ENCODE results near the gene SUCO. TPM values are rescaled to one million over a fixed set of nuclear protein-coding genes. Genes with fewer than 3 reads are reported as not detected.
"Not testable (repeated sequence)": the region's sequence is repeated elsewhere in the genome, so short reads cannot be mapped to it uniquely, and the experiment has no call there.

SUCO gene
- total RNA-seq, 1 experiment from 2014 or later: 22.1 TPM

DNA sequence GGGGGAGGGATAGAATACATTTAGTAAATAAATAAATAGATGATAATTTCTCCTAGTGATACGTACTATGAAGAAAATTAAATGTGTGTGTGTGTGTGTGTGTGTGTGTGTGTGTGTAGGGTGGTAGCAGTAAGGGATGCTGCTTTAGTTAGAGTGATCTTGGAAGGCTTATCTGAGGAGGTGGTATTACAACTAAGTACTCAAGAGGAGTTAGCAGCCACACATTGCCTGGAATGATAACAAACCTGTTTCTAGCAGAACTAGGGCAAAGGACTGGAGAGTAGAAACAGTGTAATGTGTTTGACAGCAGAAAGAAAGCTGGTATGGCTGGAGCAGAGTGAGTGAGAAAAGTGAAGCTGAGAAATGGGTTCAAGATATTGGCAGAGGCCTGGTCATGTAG is 67.7 kb downstream of the SUCO start:
- no peak for DNase-seq (ENCODE audit: low spot score)
- in situ Hi-C loops (cut with HindIII; ENCODE audit: low sequenced_read_pairs): no loop called here

GRCh38 chr1:172601046-172601630 is 68.2 kb downstream of the SUCO start:
- in situ Hi-C loops (cut with HindIII; ENCODE audit: low sequenced_read_pairs): no loop called here
- no peak for DNase-seq (ENCODE audit: low spot score)

- in situ Hi-C loops (cut with HindIII; ENCODE audit: low sequenced_read_pairs): no loop called here
- no peak for DNase-seq (ENCODE audit: low spot score)
Measured at GRCh38 chr1:172602706-172603105, 69.8 kb downstream of the SUCO start.

- in situ Hi-C loops (cut with HindIII; ENCODE audit: low sequenced_read_pairs): no loop called here
- no peak for DNase-seq (ENCODE audit: low spot score)
Measured at GRCh38 chr1:172603816-172604215, 70.9 kb downstream of the SUCO start.

DNA sequence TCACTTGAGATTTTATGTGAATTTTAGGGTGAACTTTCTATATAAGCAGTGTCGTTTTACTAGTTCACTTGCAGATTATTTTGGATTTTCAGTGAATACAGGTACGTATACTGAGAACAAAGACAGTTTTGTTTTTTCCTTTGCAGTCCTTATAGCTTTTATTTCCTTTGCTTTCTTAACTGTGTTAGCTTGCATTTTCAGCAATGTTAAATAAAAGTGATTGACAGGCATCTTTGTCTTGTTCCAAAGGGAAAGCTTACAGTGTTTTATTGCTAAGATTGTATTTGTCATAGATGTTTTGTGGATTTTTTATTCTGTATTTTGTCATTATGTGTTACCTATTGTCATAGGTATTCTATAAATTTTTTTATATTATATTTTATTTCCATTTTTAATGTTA is 72.7 kb downstream of the SUCO start:
- DNase-seq (ENCODE audit: low spot score): no peak
- in situ Hi-C loops (cut with HindIII; ENCODE audit: low sequenced_read_pairs): no loop called here

DNA sequence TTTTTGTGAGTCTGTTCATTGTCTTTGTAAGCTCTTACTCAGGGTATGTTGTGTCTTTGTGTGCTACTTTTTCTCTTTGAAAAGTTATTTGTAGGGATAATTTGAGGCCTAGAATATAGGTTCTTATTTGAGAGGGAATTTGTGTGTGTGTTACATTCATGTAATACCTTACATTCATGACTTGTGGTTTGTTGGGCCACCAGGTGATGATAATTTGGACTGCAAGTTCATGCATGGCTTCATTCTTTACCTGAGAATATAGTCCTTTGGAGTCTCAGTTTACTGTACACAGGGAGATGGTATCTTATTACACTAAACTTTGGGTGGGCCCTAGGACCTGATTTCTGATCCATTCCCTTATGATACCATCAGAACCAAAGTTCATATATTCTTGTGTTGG is 74.2 kb downstream of the SUCO start:
- no peak for DNase-seq (ENCODE audit: low spot score)
- in situ Hi-C loops (cut with HindIII; ENCODE audit: low sequenced_read_pairs): no loop called here

DNA sequence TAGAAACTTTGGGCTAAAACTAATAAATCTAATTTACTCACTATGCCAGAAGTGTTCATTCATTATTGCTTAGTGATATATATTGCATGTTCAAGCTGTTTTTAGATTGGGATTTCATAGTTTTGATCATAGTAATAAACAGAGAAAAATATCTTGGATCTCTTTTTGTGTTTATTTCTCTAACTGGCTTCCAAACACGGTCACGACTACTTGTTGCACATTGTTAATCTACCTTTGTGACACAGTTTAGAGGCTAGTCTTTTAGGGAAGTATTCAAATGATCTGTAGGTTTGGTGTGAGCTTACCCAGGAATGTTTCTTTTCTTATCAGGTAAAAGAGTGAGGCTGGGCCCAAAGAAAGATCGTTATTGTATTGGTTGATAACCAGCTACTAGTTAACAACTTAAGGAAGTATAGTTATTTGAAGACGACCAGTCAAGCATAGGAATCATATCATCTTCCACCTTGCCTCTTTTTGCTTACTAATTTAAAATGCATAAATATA is 75.2 kb downstream of the SUCO start:
- DNase-seq (ENCODE audit: low spot score): no peak
- in situ Hi-C loops (cut with HindIII; ENCODE audit: low sequenced_read_pairs): no loop called here

GRCh38 chr1:172609528-172609927 is 76.6 kb downstream of the SUCO start:
- no peak for DNase-seq (ENCODE audit: low spot score)
- in situ Hi-C loops (cut with HindIII; ENCODE audit: low sequenced_read_pairs): no loop called here

DNA sequence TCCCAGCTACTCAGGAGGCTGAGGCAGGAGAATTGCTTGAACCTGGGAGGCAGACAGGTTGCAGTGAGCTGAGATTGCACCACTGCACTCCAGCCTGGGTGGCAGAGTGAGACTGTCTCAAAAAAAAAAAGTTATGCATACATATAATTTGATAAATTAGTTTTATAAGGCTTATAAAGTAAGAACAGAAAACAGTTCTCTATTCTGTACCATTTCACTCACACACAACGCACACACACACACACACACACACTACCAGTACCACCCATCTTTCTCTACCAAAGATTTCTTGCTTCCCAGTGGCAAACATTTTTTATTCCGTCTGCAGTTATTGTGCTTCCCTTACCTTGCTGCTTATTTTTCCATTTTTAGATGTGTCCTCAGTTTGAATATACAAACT is 79.5 kb downstream of the SUCO start:
- in situ Hi-C loops (cut with HindIII; ENCODE audit: low sequenced_read_pairs): no loop called here
- DNase-seq (ENCODE audit: low spot score): no peak

DNA sequence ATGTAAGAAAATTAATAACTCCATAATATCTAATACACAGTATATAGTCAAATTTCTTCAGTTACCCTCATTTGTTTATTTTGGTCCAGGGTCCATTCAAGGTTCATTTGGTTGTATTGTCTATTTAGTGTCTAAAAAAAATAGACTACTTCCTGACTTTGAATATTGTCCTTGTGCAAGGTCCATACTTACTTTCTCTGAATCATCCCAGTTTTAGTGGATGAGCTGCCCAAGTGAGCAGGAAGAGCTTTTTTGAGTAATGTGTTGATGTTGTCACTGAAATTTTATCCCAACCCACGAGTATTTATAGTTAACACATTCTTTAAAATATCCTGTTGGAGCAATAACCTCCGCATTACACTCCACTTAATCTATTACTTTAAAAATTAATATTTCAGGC is 80.3 kb downstream of the SUCO start:
- in situ Hi-C loops (cut with HindIII; ENCODE audit: low sequenced_read_pairs): no loop called here
- DNase-seq (ENCODE audit: low spot score): no peak

GRCh38 chr1:172616195-172616594 is 83.2 kb downstream of the SUCO start:
- in situ Hi-C loops (cut with HindIII; ENCODE audit: low sequenced_read_pairs): no loop called here
- DNase-seq (ENCODE audit: low spot score): no peak

- in situ Hi-C loops (cut with HindIII; ENCODE audit: low sequenced_read_pairs): no loop called here
- DNase-seq (ENCODE audit: low spot score): no peak
Measured at GRCh38 chr1:172616636-172617035, 83.7 kb downstream of the SUCO start.

DNA sequence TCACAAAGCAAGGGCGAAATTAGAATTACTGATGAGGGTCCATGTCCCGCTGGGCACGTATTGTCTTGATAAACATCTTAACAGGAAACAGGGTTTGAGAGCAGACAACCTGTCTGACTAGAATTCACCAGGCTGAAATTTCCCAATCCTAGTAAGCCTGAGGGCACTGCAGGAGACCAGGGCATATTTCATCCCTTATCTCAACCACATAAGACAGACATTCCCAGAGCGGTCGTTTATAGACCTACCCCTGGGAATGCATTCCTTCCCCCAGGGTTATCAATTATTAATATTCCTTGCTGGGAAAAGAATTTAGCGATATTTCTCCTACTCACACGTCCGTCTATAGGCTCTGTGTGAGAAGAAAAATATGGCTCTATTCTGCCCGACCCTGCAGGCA is 87.7 kb downstream of the SUCO start:
- DNase-seq (ENCODE audit: low spot score); in situ Hi-C loops (cut with HindIII; ENCODE audit: low sequenced_read_pairs): not testable (repeated sequence)

DNA sequence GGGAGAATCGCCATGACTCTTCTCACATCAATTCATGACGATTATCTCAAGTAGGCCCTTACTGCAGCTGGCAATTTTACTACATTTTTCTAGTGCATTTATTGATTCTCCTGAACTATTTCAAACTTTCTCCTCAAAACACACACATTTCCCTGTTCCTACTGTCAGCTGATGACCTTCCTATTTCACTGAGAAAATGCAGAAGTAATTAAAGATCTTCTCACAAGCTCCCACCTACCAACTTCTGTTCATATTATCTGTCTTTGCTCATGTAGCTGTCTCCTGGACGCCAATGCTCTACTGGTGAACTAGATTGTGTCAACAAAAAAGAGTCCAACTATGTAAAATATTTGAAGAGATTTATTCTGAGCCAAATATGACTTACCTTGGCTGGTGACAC is 89.6 kb downstream of the SUCO start:
- no peak for DNase-seq (ENCODE audit: low spot score)
- in situ Hi-C loops (cut with HindIII; ENCODE audit: low sequenced_read_pairs): no loop called here

DNA sequence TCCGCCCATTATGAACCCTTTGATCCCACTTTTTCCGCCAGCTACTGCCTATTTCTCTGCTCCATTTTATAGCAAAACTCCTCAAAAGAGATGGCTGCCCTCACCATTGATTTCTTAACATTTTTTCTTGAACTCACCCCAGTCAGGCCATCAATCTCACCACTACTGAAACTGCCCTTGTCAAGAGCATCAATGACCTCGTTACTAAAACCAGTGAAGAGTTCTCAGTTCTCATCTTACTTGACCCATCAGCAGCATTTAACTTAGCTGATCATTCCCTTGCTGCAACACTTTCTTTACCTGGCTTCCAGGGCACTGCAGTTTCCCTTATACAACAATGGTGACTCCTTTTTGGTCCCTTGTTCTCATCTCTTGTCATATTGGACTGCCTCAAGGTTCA is 90.8 kb downstream of the SUCO start:
- no peak for DNase-seq (ENCODE audit: low spot score)
- in situ Hi-C loops (cut with HindIII; ENCODE audit: low sequenced_read_pairs): no loop called here

GRCh38 chr1:172626845-172627244 is 93.9 kb downstream of the SUCO start:
- no peak for DNase-seq (ENCODE audit: low spot score)
- in situ Hi-C loops (cut with HindIII; ENCODE audit: low sequenced_read_pairs): no loop called here

DNA sequence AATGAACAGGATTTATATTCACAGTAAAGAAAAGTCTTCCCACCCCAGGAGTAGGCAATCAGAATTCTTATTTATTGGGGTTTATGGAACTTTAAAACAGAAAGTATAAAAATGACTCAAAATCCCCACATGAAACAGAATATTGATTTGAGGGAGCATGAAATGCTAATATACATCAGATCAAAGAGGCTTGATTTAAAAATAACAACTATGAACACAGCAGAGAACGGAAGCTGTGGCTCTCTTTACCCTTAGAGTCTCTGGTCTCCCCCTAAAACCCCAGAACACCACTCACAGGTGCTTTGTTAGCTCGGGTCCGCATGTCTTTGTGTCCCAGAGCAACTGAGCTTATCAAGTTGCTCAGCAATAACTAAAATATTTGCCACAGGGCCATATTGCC is 94.8 kb downstream of the SUCO start:
- in situ Hi-C loops (cut with HindIII; ENCODE audit: low sequenced_read_pairs): no loop called here
- no peak for DNase-seq (ENCODE audit: low spot score)

GRCh38 chr1:172628401-172628800 is 95.5 kb downstream of the SUCO start:
- no peak for DNase-seq (ENCODE audit: low spot score)

DNA sequence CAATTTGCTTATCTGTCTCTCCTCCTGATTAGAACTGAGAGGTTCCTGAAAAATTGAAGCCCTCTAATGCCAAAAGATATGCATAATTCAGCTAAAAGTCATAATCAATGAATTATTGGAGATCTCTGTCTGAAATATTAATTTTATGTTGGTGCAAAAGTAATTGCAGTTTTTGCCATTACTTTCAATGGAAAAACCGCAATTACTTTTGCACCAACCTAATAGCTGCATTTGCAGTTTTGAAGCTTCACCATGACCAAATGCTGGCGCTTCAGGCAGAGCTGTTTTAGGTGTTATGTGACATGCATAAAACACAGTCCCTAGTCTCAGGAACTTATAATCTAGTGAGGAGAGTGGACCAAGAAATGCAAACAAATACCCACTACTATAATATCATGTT is 96.2 kb downstream of the SUCO start:
- no peak for DNase-seq (ENCODE audit: low spot score)
- in situ Hi-C loops (cut with HindIII; ENCODE audit: low sequenced_read_pairs): no loop called here

More at GRCh38 chr1:172628401-172628800, 95.5 kb downstream of the SUCO start:
- in situ Hi-C loops (cut with HindIII; ENCODE audit: low sequenced_read_pairs): no loop called here

- no peak for DNase-seq (ENCODE audit: low spot score)
- in situ Hi-C loops (cut with HindIII; ENCODE audit: low sequenced_read_pairs): no loop called here
Measured at GRCh38 chr1:172629638-172630037, 96.7 kb downstream of the SUCO start.

DNA sequence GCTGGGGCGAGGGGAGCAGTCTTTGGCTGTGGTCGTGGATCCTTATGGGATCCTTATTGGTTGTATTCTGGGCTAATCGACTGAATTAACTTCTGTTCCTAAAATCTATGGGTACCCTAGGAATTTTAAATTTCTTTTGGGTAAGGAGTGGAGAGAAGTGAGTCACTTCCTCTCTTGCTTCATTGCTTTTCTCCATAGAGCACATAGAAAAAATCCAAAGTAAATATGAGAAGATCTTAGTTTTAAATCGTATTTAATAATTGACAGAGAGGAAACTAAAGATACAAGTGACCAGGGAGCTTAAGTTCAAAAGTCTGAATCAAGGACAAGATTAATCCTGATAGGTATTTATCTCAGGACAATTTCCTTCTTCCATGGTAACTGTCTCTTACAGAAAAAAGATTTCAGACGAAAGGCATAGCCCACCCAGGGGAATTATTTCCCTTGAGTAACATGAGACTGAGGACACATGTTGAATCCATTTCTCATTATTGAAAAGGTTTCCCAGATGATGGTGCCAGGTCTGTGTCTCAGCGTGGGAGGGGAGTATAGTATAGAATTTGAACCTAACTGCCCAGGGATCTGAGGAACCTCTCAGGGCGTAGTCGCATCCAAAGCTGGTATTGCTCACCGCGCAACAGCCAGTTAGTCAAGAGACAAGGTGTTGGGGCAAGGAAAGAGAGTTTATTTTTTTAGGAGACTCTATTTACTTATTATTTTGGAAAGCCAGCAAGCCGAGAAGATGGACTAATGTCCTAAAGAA is 97.3 kb downstream of the SUCO start:
- no peak for DNase-seq (ENCODE audit: low spot score)

More for the DNA sequence above, 97.3 kb downstream of the SUCO start:
- in situ Hi-C loops (cut with HindIII; ENCODE audit: low sequenced_read_pairs): no loop called here
